HCT116 (cell line): ENCODE data around the gene CIBAR2. TPM values are rescaled to one million over a fixed set of nuclear protein-coding genes. Genes with fewer than 3 reads are reported as not detected.
A peak's percentile ranks its signal among the peaks of the same experiment; 100 is the strongest.

Experiments
- ATAC-seq: fragments of 200-7000 bp; cut with Tn5 transposase; 2 replicates; pipeline ENCODE4 v1.9.1; 2020; ENCODE audit warnings: mild to moderate bottlenecking, moderate library complexity
- BruUV-seq: library from RNA; stranded (reverse); fragments of 400-500 nt; replicated peaks from 2 replicates; lab custom pipeline; 2021; lab: Mats Ljungman, UMichigan
- CTCF ChIA-PET: fragments of 300-600 bp; sonication (Branson Sonifier 250); formaldehyde crosslinking; loops from one replicate; lab custom pipeline; 2021; ENCODE audit warnings: antibody characterized with exemption; lab: Charles Lee
- POLR2A ChIA-PET: fragments of 300-600, 350-600 bp; sonication (Branson Sonifier 250); formaldehyde crosslinking; loops from one replicate; lab custom pipeline; 2021; ENCODE audit warnings: antibody characterized with exemption; lab: Charles Lee
- RAD21 ChIA-PET, 2 experiments: fragments of 300-600 bp; sonication (Branson Sonifier 250); formaldehyde crosslinking; loops; one replicate each; lab custom pipeline; 2023; ENCODE audit warnings: low total read pairs in 2 of 2; ENCODE audit not compliant: uncharacterized antibody in 2 of 2, unreplicated experiment in 2 of 2, low non-redundant PET in 1 of 2; lab: Charles Lee
- DNase-seq: peaks from one replicate; pipeline ENCODE4 v3.0.0-alpha.2; 2010; ENCODE audit warnings: low read depth, low spot score
- H2AFZ ChIP-seq: fragments of 200-600 bp; shearing (Covaris generic), sonication (generic); 2 replicates; pipeline ENCODE4 v1.6.1; 2017; ENCODE audit warnings: low read depth, mixed run types, mixed read lengths, antibody characterized with exemption, low read length; ENCODE audit not compliant: poor library complexity, severe bottlenecking
- H3K27ac ChIP-seq: 2 replicates; pipeline ENCODE4 v1.5.1; 2012; ENCODE audit warnings: low read depth, low read length
- H3K27me3 ChIP-seq: fragments of 200-600 bp; sonication (generic); 2 replicates; pipeline ENCODE4 v1.6.1; 2016; ENCODE audit warnings: mixed run types, low read length, mixed read lengths; ENCODE audit not compliant: insufficient read depth
- H3K36me3 ChIP-seq, 2 experiments: fragments of 200-500 bp in 1 of 2; fragments of 200-600 bp in 1 of 2; sonication (Bioruptor generic) in 1 of 2; sonication (generic) in 1 of 2; 2 replicates each; pipeline versions ENCODE4 v1.5.1 to v1.6.1; 2014 to 2016; ENCODE audit warnings: low read length in 2 of 2, inconsistent platforms in 1 of 2, mixed read lengths in 1 of 2, mixed run types in 1 of 2; ENCODE audit not compliant: insufficient read depth in 2 of 2, control insufficient read depth in 1 of 2
- H3K4me1 ChIP-seq, 2 experiments: fragments of 200-600 bp in 1 of 2; sonication (generic) in 1 of 2; 2 replicates each; pipeline versions ENCODE4 v1.5.1 to v1.6.1; 2012 to 2017; ENCODE audit warnings: low read length in 2 of 2, inconsistent platforms in 1 of 2, mild to moderate bottlenecking in 1 of 2, mixed read lengths in 1 of 2, mixed run types in 1 of 2, moderate library complexity in 1 of 2; ENCODE audit not compliant: insufficient read depth in 2 of 2, control insufficient read depth in 1 of 2
- H3K4me2 ChIP-seq: fragments of 200-600 bp; sonication (generic); 2 replicates; pipeline ENCODE4 v1.6.1; 2017; ENCODE audit warnings: mixed run types, low read length, mixed read lengths
- H3K4me3 ChIP-seq, 2 experiments: fragments of 200-600 bp in 1 of 2; sonication (generic) in 1 of 2; replicated peaks in 1 of 2; 2 replicates each; pipeline ENCODE4 v1.5.1; 2011 to 2016; ENCODE audit warnings: low read length in 2 of 2, control low read depth in 1 of 2, low read depth in 1 of 2, mild to moderate bottlenecking in 1 of 2, mixed read lengths in 1 of 2, mixed run types in 1 of 2
- H3K79me2 ChIP-seq: fragments of 200-600 bp; sonication (generic); 2 replicates; pipeline ENCODE4 v1.6.1; 2017; ENCODE audit warnings: mild to moderate bottlenecking, mixed run types, low read length, moderate library complexity, mixed read lengths; ENCODE audit not compliant: insufficient read depth
- H3K9ac ChIP-seq: fragments of 200-600 bp; sonication (generic); 2 replicates; pipeline ENCODE4 v1.6.1; 2016; ENCODE audit warnings: low read length, mixed read lengths
- H3K9me2 ChIP-seq: fragments of 200-600 bp; sonication (generic), shearing (Covaris generic); 2 replicates; pipeline ENCODE4 v1.6.1; 2017; ENCODE audit warnings: mixed run types, mild to moderate bottlenecking, moderate library complexity; ENCODE audit not compliant: insufficient read depth
- H3K9me3 ChIP-seq, 2 experiments: fragments of 200-500 bp in 1 of 2; fragments of 200-600 bp in 1 of 2; sonication (Bioruptor generic) in 1 of 2; sonication (generic) in 1 of 2; 2 replicates each; pipeline ENCODE4 v1.6.1; 2014 to 2017; ENCODE audit warnings: low read length in 2 of 2, mixed read lengths in 2 of 2, inconsistent platforms in 1 of 2, low read depth in 1 of 2, mild to moderate bottlenecking in 1 of 2, mixed run types in 1 of 2, moderate library complexity in 1 of 2; ENCODE audit not compliant: control insufficient read depth in 1 of 2, insufficient read depth in 1 of 2
- H4K20me1 ChIP-seq: fragments of 200-600 bp; sonication (generic), shearing (Covaris generic); 2 replicates; pipeline ENCODE4 v1.6.1; 2017; ENCODE audit warnings: mixed run types, mild to moderate bottlenecking, moderate library complexity; ENCODE audit not compliant: insufficient read depth
- CBX3 ChIP-seq: IDR thresholded peaks from 2 replicates; pipeline ENCODE4 v1.6.1; 2012; ENCODE audit warnings: low read depth
- CEBPB ChIP-seq: IDR thresholded peaks from 2 replicates; pipeline ENCODE4 v1.6.1; 2012; ENCODE audit warnings: low read depth
- EGR1 ChIP-seq: IDR thresholded peaks from 2 replicates; pipeline ENCODE4 v1.6.1; 2012; ENCODE audit warnings: low read depth
- ELF1 ChIP-seq: IDR thresholded peaks from 2 replicates; pipeline ENCODE4 v1.6.1; 2012; ENCODE audit warnings: low read depth, borderline replicate concordance
- JUND ChIP-seq: IDR thresholded peaks from 2 replicates; pipeline ENCODE4 v1.6.1; 2012
- MAX ChIP-seq: IDR thresholded peaks from 2 replicates; pipeline ENCODE4 v1.6.1; 2012
- RAD21 ChIP-seq: IDR thresholded peaks from 2 replicates; pipeline ENCODE4 v1.6.1; 2012; ENCODE audit warnings: low read depth, mild to moderate bottlenecking
- SIN3A ChIP-seq: IDR thresholded peaks from 2 replicates; pipeline ENCODE4 v1.6.1; 2012; ENCODE audit warnings: low read depth
- TCF7L2 ChIP-seq: IDR thresholded peaks from 2 replicates; pipeline ENCODE4 v1.7.0; 2011; ENCODE audit warnings: borderline replicate concordance, inconsistent platforms; ENCODE audit not compliant: insufficient read depth, insufficient read length; ENCODE audit errors: extremely low read depth
- intact Hi-C: fragments of 100-400 bp; cut with micrococcal nuclease; formaldehyde crosslinking; loops from 2 replicates; pipeline ENCODE4 v1.10.0; 2022
- total RNA-seq: library from RNA; stranded (reverse); gene quantifications from one replicate; pipeline ENCODE4 v1.2.1, GENCODE V29; 2021; ENCODE audit not compliant: unreplicated experiment

The CIBAR2 gene
- total RNA-seq, 1 experiment from 2014 or later: 0.27 TPM

GRCh38 chr16:85077039-85077438 lies 35.2 kb downstream of the CIBAR2 start:
- no peaks in the 10 kb centered on the region for H3K9me2 ChIP-seq
- no peak overlapping the region for H3K4me3 ChIP-seq
- H3K27ac ChIP-seq: no peak overlapping the region
- TF ChIP-seq CEBPB (no peak), MAX (no peak), SIN3A (no peak), CBX3 (no peak)
- ChIA-PET RAD21 (no interaction called here), CTCF (no interaction called here), POLR2A (no interaction called here)
- no peaks in the 10 kb centered on the region for H3K36me3 ChIP-seq
- no peaks in the 10 kb centered on the region for H3K27me3 ChIP-seq
- no peaks in the 10 kb centered on the region for H3K9me3 ChIP-seq
- BruUV-seq: no TSS peak
- intact Hi-C loops: no loop called here
- no peak for DNase-seq
- H2AFZ ChIP-seq: no peak overlapping the region
- H3K4me2 ChIP-seq: no peak overlapping the region
- H3K79me2 ChIP-seq: no peaks in the 10 kb centered on the region
- H4K20me1 ChIP-seq: no peaks in the 10 kb centered on the region
- H3K9ac ChIP-seq: no peak overlapping the region
- ATAC-seq: peak; percentile 39; the same call in 1 of the 2 replicates
- no peaks in the 10 kb centered on the region for H3K4me1 ChIP-seq

GRCh38 chr16:85075236-85075924 lies 36.9 kb downstream of the CIBAR2 start:
- Histone ChIP-seq H3K9me3 (no peaks in the 10 kb centered on the region), H3K27me3 (no peaks in the 10 kb centered on the region), H3K36me3 (no peaks in the 10 kb centered on the region), H4K20me1 (no peaks in the 10 kb centered on the region), H3K27ac (no peak overlapping the region), H3K4me1 (no peaks in the 10 kb centered on the region), H3K9me2 (no peaks in the 10 kb centered on the region), H2AFZ (no peak overlapping the region), H3K4me2 (no peak overlapping the region), H3K4me3 (no peak overlapping the region), H3K79me2 (no peaks in the 10 kb centered on the region), H3K9ac (no peak overlapping the region)
- CTCF ChIA-PET: interaction anchor here (1.6 kb wide), 1 partner anchor 11 kb away, joined by 6 read pairs; no protein-coding TSS in a partner anchor
- ATAC-seq: no peak
- intact Hi-C loops: no loop called here
- DNase-seq: no peak
- TF ChIP-seq ELF1 (no peak), SIN3A (no peak), EGR1 (no peak), CEBPB (no peak), JUND (no peak), RAD21 (no peak), TCF7L2 (no peak)
- POLR2A ChIA-PET: no interaction called here
- RAD21 ChIA-PET: interaction anchor here in 1 of 2 experiments (0.6 kb wide), 1 partner anchor 9 kb away, joined by 3 read pairs; no protein-coding TSS in a partner anchor
- BruUV-seq: no TSS peak
